HepG2 (cell line): ENCODE measurements around the gene PHF23. TPM values are rescaled to one million over a fixed set of nuclear protein-coding genes. Genes with fewer than 3 reads are reported as not detected.

Experiments used
- CREB1 ChIP-seq, 2 experiments: fragments of 450-650 bp in 1 of 2; IDR thresholded peaks; 2 replicates each; pipeline ENCODE4 v1.6.1; 2016 to 2017; ENCODE audit warnings: control low read depth in 1 of 2, mild to moderate bottlenecking in 1 of 2, missing compliant biosample characterization in 1 of 2, missing genetic modification characterization in 1 of 2
- ESRRA ChIP-seq: sonication (generic); formaldehyde crosslinking; IDR thresholded peaks from 2 replicates; pipeline ENCODE4 v1.5.1; 2020; ENCODE audit warnings: mild to moderate bottlenecking, low read depth, missing genetic modification reagents
- FOXK1 ChIP-seq: sonication (generic); formaldehyde crosslinking; IDR thresholded peaks from 2 replicates; pipeline ENCODE4 v1.4.0; 2020; ENCODE audit warnings: low read depth, missing genetic modification reagents, borderline replicate concordance
- GLI4 ChIP-seq: sonication (generic); formaldehyde crosslinking; IDR thresholded peaks from 2 replicates; pipeline ENCODE4 v1.5.1; 2020; ENCODE audit warnings: missing genetic modification reagents, mild to moderate bottlenecking, moderate library complexity, borderline replicate concordance
- JUND ChIP-seq: sonication (generic); formaldehyde crosslinking; IDR thresholded peaks from 2 replicates; pipeline ENCODE4 v1.8.0; 2022; ENCODE audit warnings: mild to moderate bottlenecking, missing genetic modification reagents
- NAIF1 ChIP-seq: sonication (generic); formaldehyde crosslinking; IDR thresholded peaks from 2 replicates; pipeline ENCODE4 v1.5.0; 2020; ENCODE audit warnings: mild to moderate bottlenecking, missing genetic modification reagents, borderline replicate concordance
- PHF21A ChIP-seq: sonication (generic); formaldehyde crosslinking; IDR thresholded peaks from 2 replicates; pipeline ENCODE4 v1.5.0; 2020; ENCODE audit warnings: mild to moderate bottlenecking, missing genetic modification reagents
- RCOR2 ChIP-seq: IDR thresholded peaks from 2 replicates; pipeline ENCODE4 v1.6.1; 2016; ENCODE audit warnings: missing biosample characterization, missing genetic modification reagents
- SALL1 ChIP-seq: sonication (generic); formaldehyde crosslinking; IDR thresholded peaks from 2 replicates; pipeline ENCODE4 v1.8.0; 2022; ENCODE audit warnings: mild to moderate bottlenecking, missing genetic modification reagents
- ZMAT3 ChIP-seq: sonication (generic); formaldehyde crosslinking; conservative IDR thresholded peaks from 2 replicates; pipeline ENCODE4 v1.7.0; 2021; ENCODE audit warnings: missing genetic modification reagents
- ZNF124 ChIP-seq: sonication (generic); formaldehyde crosslinking; IDR thresholded peaks from 2 replicates; pipeline ENCODE4 v1.4.0; 2020; ENCODE audit warnings: missing genetic modification reagents
- ZNF468 ChIP-seq: sonication (generic); formaldehyde crosslinking; IDR thresholded peaks from 2 replicates; pipeline ENCODE4 v1.8.0; 2022; ENCODE audit warnings: mild to moderate bottlenecking, moderate library complexity, missing genetic modification reagents
- ZNF558 ChIP-seq: sonication (generic); formaldehyde crosslinking; IDR thresholded peaks from 2 replicates; pipeline ENCODE4 v1.9.0; 2022; ENCODE audit warnings: mild to moderate bottlenecking, missing genetic modification reagents, borderline replicate concordance
- ZNF644 ChIP-seq: IDR thresholded peaks from 2 replicates; pipeline ENCODE4 v1.6.1; 2016; ENCODE audit warnings: low read depth
- polyA plus RNA-seq, 8 experiments: library from polyadenylated mRNA; depleted of rRNA in 3 of 8; stranded (reverse) in 7 of 8; unstranded in 1 of 8; fragments of >200 nt; fragmentation: Illumina TruSeq in 4 of 8; extraction: Trizol in 4 of 8; gene quantifications; 2 replicates each; pipeline versions ENCODE4 v1.2.1 to v1.2.3, GENCODE V29; 2011 to 2016; ENCODE audit warnings: low read depth in 4 of 8, missing spikeins in 1 of 8, mixed read lengths in 1 of 8; ENCODE audit not compliant: insufficient read depth in 1 of 8
- total RNA-seq, 5 experiments: library from RNA; depleted of rRNA; stranded (reverse); fragments of >200 nt; fragmentation: Illumina TruSeq; extraction: Trizol; gene quantifications; 2 replicates each; pipeline ENCODE4 v1.2.3, GENCODE V29; 2016; ENCODE audit warnings: low read depth in 1 of 5
- TF ChIP-seq, protein P1 (sequence below): sonication (generic); formaldehyde crosslinking; IDR thresholded peaks from 2 replicates; pipeline ENCODE4 v1.8.0; 2022; ENCODE audit warnings: missing genetic modification reagents, mild to moderate bottlenecking, inconsistent platforms, borderline replicate concordance
- TF ChIP-seq, protein P2 (sequence below): sonication (generic); formaldehyde crosslinking; conservative IDR thresholded peaks from 2 replicates; pipeline ENCODE4 v1.5.0; 2020; ENCODE audit warnings: missing genetic modification reagents
- TF ChIP-seq, protein P3 (sequence below): IDR thresholded peaks from 2 replicates; pipeline ENCODE4 v1.6.1; 2012; ENCODE audit warnings: inconsistent platforms
- TF ChIP-seq, protein P4 (sequence below): sonication (generic); formaldehyde crosslinking; IDR thresholded peaks from 2 replicates; pipeline ENCODE4 v1.4.0; 2020; ENCODE audit warnings: low read depth, missing genetic modification reagents
- TF ChIP-seq, protein P5 (sequence below): sonication (generic); formaldehyde crosslinking; IDR thresholded peaks from 2 replicates; pipeline ENCODE4 v1.4.0; 2020; ENCODE audit warnings: missing genetic modification reagents

Gene PHF23
- total and polyA plus RNA-seq, 2 of the 13 experiments (the other 11 are each of a cell fraction or from before 2014, with no cell fraction given) = 27.6 to 33.2 TPM

DNA sequence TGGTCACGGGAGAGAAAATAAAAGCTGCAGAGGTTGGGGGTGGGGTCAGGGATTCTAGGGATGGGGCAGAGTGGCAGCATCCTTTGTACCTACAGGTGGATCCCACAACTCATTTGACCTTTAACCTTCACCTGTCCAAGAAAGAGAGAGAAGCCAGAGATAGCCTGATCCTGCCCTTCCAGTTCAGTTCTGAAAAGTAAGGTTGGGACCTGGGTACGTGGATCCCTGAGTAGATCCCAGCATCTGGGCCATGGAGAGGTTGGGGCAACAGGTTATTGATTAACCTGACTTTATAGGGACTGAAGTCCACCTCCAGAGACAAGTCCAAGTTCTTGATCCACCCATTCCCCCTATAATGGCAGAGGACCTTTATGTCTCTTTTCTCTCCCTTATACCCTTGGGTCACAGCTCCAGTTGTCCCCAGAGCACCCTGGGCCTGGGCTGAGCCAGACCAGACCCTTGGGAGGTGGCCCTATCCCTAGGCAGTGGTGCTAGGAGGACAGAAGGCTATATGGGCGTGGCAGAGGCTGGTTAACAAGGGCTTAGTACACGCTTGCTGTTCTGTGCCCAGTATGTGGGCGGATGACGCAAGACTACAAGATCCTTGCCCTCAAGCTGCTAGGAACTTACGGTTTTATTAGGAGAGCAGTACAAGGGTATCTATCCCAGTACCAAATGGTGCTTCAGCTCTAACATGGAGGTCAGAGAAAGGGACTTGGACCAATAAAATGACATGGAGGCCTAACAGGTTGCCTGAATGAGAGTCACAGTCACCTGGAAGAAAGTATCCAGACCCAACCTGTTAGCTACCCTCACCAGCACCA is 19.7 kb upstream of the PHF23 start (continued):
- TF ChIP-seq ZNF644 (CRISPR knock-in tag) (peak; percentile 44; the same call in 1 of the 2 replicates), ZNF124 (CRISPR knock-in tag) (peak; percentile 70; the same call in 1 of the 2 replicates), NAIF1 (CRISPR knock-in tag) (peak; percentile 76; the same call in 1 of the 2 replicates), JUND (CRISPR knock-in tag) (peak; percentile 56; the same call in 1 of the 2 replicates), SALL1 (CRISPR knock-in tag) (peak; percentile 78), ZNF468 (CRISPR knock-in tag) (no peak), GLI4 (0 out of 2 replicates have a peak, but pooled peaks have one; percentile 37), ESRRA (CRISPR knock-in tag) (peak; percentile 35; the same call in 1 of the 2 replicates), FOXK1 (CRISPR knock-in tag) (peak; percentile 12; the same call in 1 of the 2 replicates), PHF21A (peak; percentile 38; the same call in 1 of the 2 replicates), CREB1 (IDR thresholded peaks at IDR 0.05) (no peak), CREB1 (CRISPR knock-in tag; IDR thresholded peaks at IDR 0.05) (peak; percentile 81), ZNF558 (CRISPR knock-in tag) (no peak), ZMAT3 (CRISPR knock-in tag) (no peak), RCOR2 (CRISPR knock-in tag) (0 out of 2 replicates have a peak, but pooled peaks have one; percentile 16)
- TF ChIP-seq, protein P1, sequence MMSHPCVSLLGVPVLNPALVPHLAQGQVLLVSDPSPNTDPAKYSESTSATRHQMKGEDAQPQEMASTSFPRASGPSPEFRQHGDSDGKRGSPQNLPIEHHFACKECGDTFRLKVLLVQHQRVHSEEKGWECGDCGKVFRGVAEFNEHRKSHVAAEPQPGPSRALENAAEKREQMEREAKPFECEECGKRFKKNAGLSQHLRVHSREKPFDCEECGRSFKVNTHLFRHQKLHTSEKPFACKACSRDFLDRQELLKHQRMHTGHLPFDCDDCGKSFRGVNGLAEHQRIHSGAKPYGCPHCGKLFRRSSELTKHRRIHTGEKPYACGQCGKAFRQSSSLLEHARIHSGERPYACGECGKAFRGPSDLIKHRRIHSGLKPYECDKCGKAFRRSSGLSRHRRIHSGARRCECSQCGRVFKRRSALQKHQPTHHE (CRISPR knock-in tag) = no peak
- TF ChIP-seq, protein P2, sequence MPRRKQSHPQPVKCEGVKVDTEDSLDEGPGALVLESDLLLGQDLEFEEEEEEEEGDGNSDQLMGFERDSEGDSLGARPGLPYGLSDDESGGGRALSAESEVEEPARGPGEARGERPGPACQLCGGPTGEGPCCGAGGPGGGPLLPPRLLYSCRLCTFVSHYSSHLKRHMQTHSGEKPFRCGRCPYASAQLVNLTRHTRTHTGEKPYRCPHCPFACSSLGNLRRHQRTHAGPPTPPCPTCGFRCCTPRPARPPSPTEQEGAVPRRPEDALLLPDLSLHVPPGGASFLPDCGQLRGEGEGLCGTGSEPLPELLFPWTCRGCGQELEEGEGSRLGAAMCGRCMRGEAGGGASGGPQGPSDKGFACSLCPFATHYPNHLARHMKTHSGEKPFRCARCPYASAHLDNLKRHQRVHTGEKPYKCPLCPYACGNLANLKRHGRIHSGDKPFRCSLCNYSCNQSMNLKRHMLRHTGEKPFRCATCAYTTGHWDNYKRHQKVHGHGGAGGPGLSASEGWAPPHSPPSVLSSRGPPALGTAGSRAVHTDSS = no peak
- TF ChIP-seq, protein P3, sequence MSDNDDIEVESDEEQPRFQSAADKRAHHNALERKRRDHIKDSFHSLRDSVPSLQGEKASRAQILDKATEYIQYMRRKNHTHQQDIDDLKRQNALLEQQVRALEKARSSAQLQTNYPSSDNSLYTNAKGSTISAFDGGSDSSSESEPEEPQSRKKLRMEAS = 0 out of 2 replicates have a peak, but pooled peaks have one; percentile 58
- TF ChIP-seq, protein P4, sequence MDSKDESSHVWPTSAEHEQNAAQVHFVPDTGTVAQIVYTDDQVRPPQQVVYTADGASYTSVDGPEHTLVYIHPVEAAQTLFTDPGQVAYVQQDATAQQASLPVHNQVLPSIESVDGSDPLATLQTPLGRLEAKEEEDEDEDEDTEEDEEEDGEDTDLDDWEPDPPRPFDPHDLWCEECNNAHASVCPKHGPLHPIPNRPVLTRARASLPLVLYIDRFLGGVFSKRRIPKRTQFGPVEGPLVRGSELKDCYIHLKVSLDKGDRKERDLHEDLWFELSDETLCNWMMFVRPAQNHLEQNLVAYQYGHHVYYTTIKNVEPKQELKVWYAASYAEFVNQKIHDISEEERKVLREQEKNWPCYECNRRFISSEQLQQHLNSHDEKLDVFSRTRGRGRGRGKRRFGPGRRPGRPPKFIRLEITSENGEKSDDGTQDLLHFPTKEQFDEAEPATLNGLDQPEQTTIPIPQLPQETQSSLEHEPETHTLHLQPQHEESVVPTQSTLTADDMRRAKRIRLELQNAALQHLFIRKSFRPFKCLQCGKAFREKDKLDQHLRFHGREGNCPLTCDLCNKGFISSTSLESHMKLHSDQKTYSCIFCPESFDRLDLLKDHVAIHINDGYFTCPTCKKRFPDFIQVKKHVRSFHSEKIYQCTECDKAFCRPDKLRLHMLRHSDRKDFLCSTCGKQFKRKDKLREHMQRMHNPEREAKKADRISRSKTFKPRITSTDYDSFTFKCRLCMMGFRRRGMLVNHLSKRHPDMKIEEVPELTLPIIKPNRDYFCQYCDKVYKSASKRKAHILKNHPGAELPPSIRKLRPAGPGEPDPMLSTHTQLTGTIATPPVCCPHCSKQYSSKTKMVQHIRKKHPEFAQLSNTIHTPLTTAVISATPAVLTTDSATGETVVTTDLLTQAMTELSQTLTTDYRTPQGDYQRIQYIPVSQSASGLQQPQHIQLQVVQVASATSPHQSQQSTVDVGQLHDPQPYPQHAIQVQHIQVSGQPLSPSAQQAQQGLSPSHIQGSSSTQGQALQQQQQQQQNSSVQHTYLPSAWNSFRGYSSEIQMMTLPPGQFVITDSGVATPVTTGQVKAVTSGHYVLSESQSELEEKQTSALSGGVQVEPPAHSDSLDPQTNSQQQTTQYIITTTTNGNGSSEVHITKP (CRISPR knock-in tag) = no peak
- TF ChIP-seq, protein P5, sequence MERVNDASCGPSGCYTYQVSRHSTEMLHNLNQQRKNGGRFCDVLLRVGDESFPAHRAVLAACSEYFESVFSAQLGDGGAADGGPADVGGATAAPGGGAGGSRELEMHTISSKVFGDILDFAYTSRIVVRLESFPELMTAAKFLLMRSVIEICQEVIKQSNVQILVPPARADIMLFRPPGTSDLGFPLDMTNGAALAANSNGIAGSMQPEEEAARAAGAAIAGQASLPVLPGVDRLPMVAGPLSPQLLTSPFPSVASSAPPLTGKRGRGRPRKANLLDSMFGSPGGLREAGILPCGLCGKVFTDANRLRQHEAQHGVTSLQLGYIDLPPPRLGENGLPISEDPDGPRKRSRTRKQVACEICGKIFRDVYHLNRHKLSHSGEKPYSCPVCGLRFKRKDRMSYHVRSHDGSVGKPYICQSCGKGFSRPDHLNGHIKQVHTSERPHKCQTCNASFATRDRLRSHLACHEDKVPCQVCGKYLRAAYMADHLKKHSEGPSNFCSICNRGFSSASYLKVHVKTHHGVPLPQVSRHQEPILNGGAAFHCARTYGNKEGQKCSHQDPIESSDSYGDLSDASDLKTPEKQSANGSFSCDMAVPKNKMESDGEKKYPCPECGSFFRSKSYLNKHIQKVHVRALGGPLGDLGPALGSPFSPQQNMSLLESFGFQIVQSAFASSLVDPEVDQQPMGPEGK = peak; percentile 57; the same call in 1 of the 2 replicates
